PFSK-1 (cell line): ENCODE data around the gene ADM2.

Experiments used
- FOXP2 ChIP-seq: optimal IDR thresholded peaks from 2 replicates; pipeline ENCODE3; 2011; ENCODE audit warnings: borderline replicate concordance, control low read depth, inconsistent platforms; ENCODE audit not compliant: insufficient read depth; ENCODE audit errors: extremely low read length, extremely low read depth
- POLR2AphosphoS5 ChIP-seq: IDR thresholded peaks from 2 replicates; pipeline ENCODE4 v1.6.1; 2012; ENCODE audit warnings: low read depth, mild to moderate bottlenecking, control low read depth, low read length, moderate library complexity
- REST ChIP-seq, 2 experiments: IDR thresholded peaks; 2 replicates each; pipeline versions ENCODE4 v1.6.1 to v1.8.0; 2011 to 2012; ENCODE audit warnings: low read depth in 2 of 2, low read length in 2 of 2, control low read depth in 1 of 2, inconsistent platforms in 1 of 2, mild to moderate bottlenecking in 1 of 2, moderate library complexity in 1 of 2; ENCODE audit not compliant: insufficient read depth in 1 of 2
- SIN3A ChIP-seq: IDR thresholded peaks from 2 replicates; pipeline ENCODE4 v1.6.1; 2012; ENCODE audit warnings: mild to moderate bottlenecking, low read length, moderate library complexity, borderline replicate concordance; ENCODE audit not compliant: insufficient read depth
- TAF1 ChIP-seq: IDR thresholded peaks from 2 replicates; pipeline ENCODE4 v1.6.1; 2012; ENCODE audit warnings: low read length, control low read depth, borderline replicate concordance; ENCODE audit not compliant: insufficient read depth

Gene ADM2

GRCh38 chr22:50445071-50445879, 36.1 kb upstream of the ADM2 start:
- TF ChIP-seq REST (IDR thresholded peaks at IDR 0.05; ENCODE audit: insufficient read depth in 1 of 2, low read depth in 2 of 2, low read length in 2 of 2) (no peak), SIN3A (no peak), TAF1 (no peak), POLR2AphosphoS5 (peak; percentile 52; the same call in 1 of the 2 replicates), FOXP2 (no peak)

- TF ChIP-seq FOXP2 (no peak), SIN3A (no peak), REST (IDR thresholded peaks at IDR 0.05; ENCODE audit: insufficient read depth in 1 of 2, low read depth in 2 of 2, low read length in 2 of 2) (no peak), TAF1 (no peak), POLR2AphosphoS5 (no peak)
Measured at GRCh38 chr22:50445880-50446707, 35.2 kb upstream of the ADM2 start.

- no peak for TF ChIP-seq REST (IDR thresholded peaks at IDR 0.05; ENCODE audit: insufficient read depth in 1 of 2, low read depth in 2 of 2, low read length in 2 of 2)
- no peak for TF ChIP-seq POLR2AphosphoS5
- no peak for TF ChIP-seq SIN3A
- no peak for TF ChIP-seq FOXP2
- TF ChIP-seq TAF1 = no peak
Measured at GRCh38 chr22:50446708-50447575, 34.4 kb upstream of the ADM2 start.

- TF ChIP-seq SIN3A = no peak
- no peak for TF ChIP-seq TAF1
- no peak for TF ChIP-seq FOXP2
- no peak for TF ChIP-seq POLR2AphosphoS5
- no peak for TF ChIP-seq REST (IDR thresholded peaks at IDR 0.05; ENCODE audit: insufficient read depth in 1 of 2, low read depth in 2 of 2, low read length in 2 of 2)
Measured at GRCh38 chr22:50447576-50448551, 33.5 kb upstream of the ADM2 start.
